AG20443 (cell line): ENCODE measurements around the gene FAM83F.
"Not testable (repeated sequence)": the region's sequence is repeated elsewhere in the genome, so short reads cannot be mapped to it uniquely, and the experiment has no call there.

Experiments used
- DNase-seq: peaks from one replicate; pipeline ENCODE4 v3.0.0; 2012; ENCODE audit warnings: low spot score, mixed read lengths

Gene FAM83F

GRCh38 chr22:39966470-39966869, 28.3 kb upstream of the FAM83F start:
- no peak for DNase-seq

GRCh38 chr22:39967103-39967829, 27.5 kb upstream of the FAM83F start:
- no peak for DNase-seq

- no peak for DNase-seq
These were observed 26.5 kb upstream of the FAM83F start for GRCh38 chr22:39967996-39968972.

GRCh38 chr22:39970742-39971141, 24.0 kb upstream of the FAM83F start:
- no peak for DNase-seq

- no peak for DNase-seq
These were observed 22.1 kb upstream of the FAM83F start for GRCh38 chr22:39972641-39973040.

GRCh38 chr22:39973656-39974055, 21.1 kb upstream of the FAM83F start:
- no peak for DNase-seq

- no peak for DNase-seq
These were observed 20.7 kb upstream of the FAM83F start for GRCh38 chr22:39974065-39974464.

- DNase-seq = no peak
These were observed 15.7 kb upstream of the FAM83F start for GRCh38 chr22:39979048-39979447.

- DNase-seq = no peak
These were observed 15.3 kb upstream of the FAM83F start for GRCh38 chr22:39979458-39979857.

- DNase-seq = no peak
These were observed 14.2 kb upstream of the FAM83F start for GRCh38 chr22:39980596-39980995.

- no peak for DNase-seq
These were observed 11.4 kb upstream of the FAM83F start for GRCh38 chr22:39983346-39983745.

GRCh38 chr22:39984006-39984405, 10.7 kb upstream of the FAM83F start:
- DNase-seq = no peak

GRCh38 chr22:39984746-39985145, 10.0 kb upstream of the FAM83F start:
- no peak for DNase-seq

GRCh38 chr22:39985383-39986035, 9.2 kb upstream of the FAM83F start:
- DNase-seq = no peak

- no peak for DNase-seq
These were observed 6.2 kb upstream of the FAM83F start for GRCh38 chr22:39988386-39989114.

GRCh38 chr22:39989633-39990032, 5.1 kb upstream of the FAM83F start:
- DNase-seq = no peak

- DNase-seq = no peak
These were observed 4.1 kb upstream of the FAM83F start for GRCh38 chr22:39990686-39991085.

GRCh38 chr22:39991159-39991860, 3.4 kb upstream of the FAM83F start:
- no peak for DNase-seq

GRCh38 chr22:39992088-39992826, 2.5 kb upstream of the FAM83F start:
- no peak for DNase-seq

- DNase-seq = not testable (repeated sequence)
These were observed 1.9 kb upstream of the FAM83F start for GRCh38 chr22:39992894-39993293.
